HCT116 (cell line): ENCODE results near the gene SGSM2. TPM values are rescaled to one million over a fixed set of nuclear protein-coding genes. Genes with fewer than 3 reads are reported as not detected.

Source experiments
- ATAC-seq: fragments of 200-7000 bp; cut with Tn5 transposase; 2 replicates; pipeline ENCODE4 v1.9.1; 2020; ENCODE audit warnings: mild to moderate bottlenecking, moderate library complexity
- BruUV-seq: library from RNA; stranded (reverse); fragments of 400-500 nt; replicated peaks from 2 replicates; lab custom pipeline; 2021; lab: Mats Ljungman, UMichigan
- CTCF ChIA-PET: fragments of 300-600 bp; sonication (Branson Sonifier 250); formaldehyde crosslinking; loops from one replicate; lab custom pipeline; 2021; ENCODE audit warnings: antibody characterized with exemption; lab: Charles Lee
- POLR2A ChIA-PET: fragments of 300-600, 350-600 bp; sonication (Branson Sonifier 250); formaldehyde crosslinking; loops from one replicate; lab custom pipeline; 2021; ENCODE audit warnings: antibody characterized with exemption; lab: Charles Lee
- RAD21 ChIA-PET, 2 experiments: fragments of 300-600 bp; sonication (Branson Sonifier 250); formaldehyde crosslinking; loops; one replicate each; lab custom pipeline; 2023; ENCODE audit warnings: low total read pairs in 2 of 2; ENCODE audit not compliant: uncharacterized antibody in 2 of 2, unreplicated experiment in 2 of 2, low non-redundant PET in 1 of 2; lab: Charles Lee
- DNase-seq: peaks from one replicate; pipeline ENCODE4 v3.0.0-alpha.2; 2010; ENCODE audit warnings: low read depth, low spot score
- H2AFZ ChIP-seq: fragments of 200-600 bp; shearing (Covaris generic), sonication (generic); 2 replicates; pipeline ENCODE4 v1.6.1; 2017; ENCODE audit warnings: low read depth, mixed run types, mixed read lengths, antibody characterized with exemption, low read length; ENCODE audit not compliant: poor library complexity, severe bottlenecking
- H3K27ac ChIP-seq: 2 replicates; pipeline ENCODE4 v1.5.1; 2012; ENCODE audit warnings: low read depth, low read length
- H3K27me3 ChIP-seq: fragments of 200-600 bp; sonication (generic); 2 replicates; pipeline ENCODE4 v1.6.1; 2016; ENCODE audit warnings: mixed run types, low read length, mixed read lengths; ENCODE audit not compliant: insufficient read depth
- H3K36me3 ChIP-seq, 2 experiments: fragments of 200-500 bp in 1 of 2; fragments of 200-600 bp in 1 of 2; sonication (Bioruptor generic) in 1 of 2; sonication (generic) in 1 of 2; 2 replicates each; pipeline versions ENCODE4 v1.5.1 to v1.6.1; 2014 to 2016; ENCODE audit warnings: low read length in 2 of 2, inconsistent platforms in 1 of 2, mixed read lengths in 1 of 2, mixed run types in 1 of 2; ENCODE audit not compliant: insufficient read depth in 2 of 2, control insufficient read depth in 1 of 2
- H3K4me1 ChIP-seq, 2 experiments: fragments of 200-600 bp in 1 of 2; sonication (generic) in 1 of 2; 2 replicates each; pipeline versions ENCODE4 v1.5.1 to v1.6.1; 2012 to 2017; ENCODE audit warnings: low read length in 2 of 2, inconsistent platforms in 1 of 2, mild to moderate bottlenecking in 1 of 2, mixed read lengths in 1 of 2, mixed run types in 1 of 2, moderate library complexity in 1 of 2; ENCODE audit not compliant: insufficient read depth in 2 of 2, control insufficient read depth in 1 of 2
- H3K4me2 ChIP-seq: fragments of 200-600 bp; sonication (generic); 2 replicates; pipeline ENCODE4 v1.6.1; 2017; ENCODE audit warnings: mixed run types, low read length, mixed read lengths
- H3K4me3 ChIP-seq, 2 experiments: fragments of 200-600 bp in 1 of 2; sonication (generic) in 1 of 2; replicated peaks in 1 of 2; 2 replicates each; pipeline ENCODE4 v1.5.1; 2011 to 2016; ENCODE audit warnings: low read length in 2 of 2, control low read depth in 1 of 2, low read depth in 1 of 2, mild to moderate bottlenecking in 1 of 2, mixed read lengths in 1 of 2, mixed run types in 1 of 2
- H3K79me2 ChIP-seq: fragments of 200-600 bp; sonication (generic); 2 replicates; pipeline ENCODE4 v1.6.1; 2017; ENCODE audit warnings: mild to moderate bottlenecking, mixed run types, low read length, moderate library complexity, mixed read lengths; ENCODE audit not compliant: insufficient read depth
- H3K9ac ChIP-seq: fragments of 200-600 bp; sonication (generic); 2 replicates; pipeline ENCODE4 v1.6.1; 2016; ENCODE audit warnings: low read length, mixed read lengths
- H3K9me2 ChIP-seq: fragments of 200-600 bp; sonication (generic), shearing (Covaris generic); 2 replicates; pipeline ENCODE4 v1.6.1; 2017; ENCODE audit warnings: mixed run types, mild to moderate bottlenecking, moderate library complexity; ENCODE audit not compliant: insufficient read depth
- H3K9me3 ChIP-seq, 2 experiments: fragments of 200-500 bp in 1 of 2; fragments of 200-600 bp in 1 of 2; sonication (Bioruptor generic) in 1 of 2; sonication (generic) in 1 of 2; 2 replicates each; pipeline ENCODE4 v1.6.1; 2014 to 2017; ENCODE audit warnings: low read length in 2 of 2, mixed read lengths in 2 of 2, inconsistent platforms in 1 of 2, low read depth in 1 of 2, mild to moderate bottlenecking in 1 of 2, mixed run types in 1 of 2, moderate library complexity in 1 of 2; ENCODE audit not compliant: control insufficient read depth in 1 of 2, insufficient read depth in 1 of 2
- H4K20me1 ChIP-seq: fragments of 200-600 bp; sonication (generic), shearing (Covaris generic); 2 replicates; pipeline ENCODE4 v1.6.1; 2017; ENCODE audit warnings: mixed run types, mild to moderate bottlenecking, moderate library complexity; ENCODE audit not compliant: insufficient read depth
- EGR1 ChIP-seq: IDR thresholded peaks from 2 replicates; pipeline ENCODE4 v1.6.1; 2012; ENCODE audit warnings: low read depth
- EZH2phosphoT487 ChIP-seq: fragments of 200-600 bp; IDR thresholded peaks from 2 replicates; pipeline ENCODE4 v1.6.1; 2018; ENCODE audit warnings: antibody characterized with exemption, borderline replicate concordance
- POLR2A ChIP-seq: IDR thresholded peaks from 2 replicates; pipeline ENCODE4 v1.7.0; 2011; ENCODE audit warnings: borderline replicate concordance; ENCODE audit not compliant: insufficient read depth, insufficient read length; ENCODE audit errors: extremely low read depth
- POLR2AphosphoS5 ChIP-seq: IDR thresholded peaks from 2 replicates; pipeline ENCODE4 v1.6.1; 2011; ENCODE audit warnings: mild to moderate bottlenecking, low read depth, low read length, moderate library complexity
- SP1 ChIP-seq: IDR thresholded peaks from 2 replicates; pipeline ENCODE4 v1.6.1; 2012; ENCODE audit warnings: low read depth
- intact Hi-C: fragments of 100-400 bp; cut with micrococcal nuclease; formaldehyde crosslinking; loops from 2 replicates; pipeline ENCODE4 v1.10.0; 2022
- total RNA-seq: library from RNA; stranded (reverse); gene quantifications from one replicate; pipeline ENCODE4 v1.2.1, GENCODE V29; 2021; ENCODE audit not compliant: unreplicated experiment
- TF ChIP-seq, protein P1 (sequence below), 3 experiments: fragments of 200-600 bp in 1 of 3; sonication (generic) in 1 of 3; IDR thresholded peaks in 2 of 3; conservative IDR thresholded peaks in 1 of 3; 2 replicates each; pipeline ENCODE4 v1.5.1; 2012 to 2017; ENCODE audit warnings: low read depth in 2 of 3, low read length in 2 of 3, antibody characterized with exemption in 1 of 3, borderline replicate concordance in 1 of 3, control low read depth in 1 of 3, mild to moderate bottlenecking in 1 of 3, mixed read lengths in 1 of 3, mixed run types in 1 of 3, moderate library complexity in 1 of 3; ENCODE audit not compliant: insufficient read depth in 1 of 3

SGSM2 gene
- total RNA-seq, 1 experiment from 2014 or later, result 68.1 TPM

DNA sequence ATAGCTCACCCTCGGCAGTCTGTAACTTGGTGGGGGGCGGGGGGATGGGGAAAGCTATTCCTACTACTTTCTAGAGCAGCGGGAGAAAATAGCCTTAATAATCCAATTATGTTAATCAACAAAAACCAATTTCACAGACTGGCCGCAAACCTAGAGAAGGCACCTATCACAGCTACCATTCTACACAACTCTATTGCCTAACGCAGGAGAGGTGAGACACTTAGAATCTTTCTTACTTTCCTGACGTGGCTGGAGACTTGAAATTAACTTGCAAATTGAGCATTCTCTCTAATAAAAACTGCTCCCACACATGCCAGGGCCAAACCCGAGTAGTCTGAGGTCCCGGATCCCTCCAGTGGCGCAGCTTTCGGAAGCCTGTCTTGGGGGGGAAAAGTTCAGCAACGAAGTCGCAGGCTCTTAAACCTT lies 34.5 kb upstream of the SGSM2 start:
- Histone ChIP-seq H3K36me3 (peaks cover 8 to 17% of the 10 kb centered on the region in 2 experiments; a peak in 3 of 4 replicates), H3K9me2 (no peaks in the 10 kb centered on the region), H3K79me2 (peaks cover 53% of the 10 kb centered on the region), H3K9me3 (no peaks in the 10 kb centered on the region), H3K4me2 (peak overlapping the region; percentile 77), H3K27me3 (no peaks in the 10 kb centered on the region), H3K27ac (peak overlapping the region; percentile 92), H3K9ac (peak overlapping the region; percentile 92), H4K20me1 (no peaks in the 10 kb centered on the region), H3K4me3 (peak overlapping the region; percentile 91 to 99), H2AFZ (no peak overlapping the region), H3K4me1 (peaks cover 7 to 15% of the 10 kb centered on the region in 2 experiments; a peak in 2 of 4 replicates)
- peak; percentile 3 for ATAC-seq
- BruUV-seq, result TSS peak; percentile 49
- ChIA-PET POLR2A (interaction anchor here (0.9 to 1.3 kb wide), 2 partner anchors 9 to 20 kb away, joined by 3 to 4 read pairs; no protein-coding TSS in a partner anchor), CTCF (no interaction called here), RAD21 (no interaction called here)
- intact Hi-C loops, result no loop called here
- TF ChIP-seq SP1 (no peak), POLR2AphosphoS5 (no peak), POLR2A (no peak), EZH2phosphoT487 (no peak), EGR1 (no peak)
- TF ChIP-seq, protein P1, sequence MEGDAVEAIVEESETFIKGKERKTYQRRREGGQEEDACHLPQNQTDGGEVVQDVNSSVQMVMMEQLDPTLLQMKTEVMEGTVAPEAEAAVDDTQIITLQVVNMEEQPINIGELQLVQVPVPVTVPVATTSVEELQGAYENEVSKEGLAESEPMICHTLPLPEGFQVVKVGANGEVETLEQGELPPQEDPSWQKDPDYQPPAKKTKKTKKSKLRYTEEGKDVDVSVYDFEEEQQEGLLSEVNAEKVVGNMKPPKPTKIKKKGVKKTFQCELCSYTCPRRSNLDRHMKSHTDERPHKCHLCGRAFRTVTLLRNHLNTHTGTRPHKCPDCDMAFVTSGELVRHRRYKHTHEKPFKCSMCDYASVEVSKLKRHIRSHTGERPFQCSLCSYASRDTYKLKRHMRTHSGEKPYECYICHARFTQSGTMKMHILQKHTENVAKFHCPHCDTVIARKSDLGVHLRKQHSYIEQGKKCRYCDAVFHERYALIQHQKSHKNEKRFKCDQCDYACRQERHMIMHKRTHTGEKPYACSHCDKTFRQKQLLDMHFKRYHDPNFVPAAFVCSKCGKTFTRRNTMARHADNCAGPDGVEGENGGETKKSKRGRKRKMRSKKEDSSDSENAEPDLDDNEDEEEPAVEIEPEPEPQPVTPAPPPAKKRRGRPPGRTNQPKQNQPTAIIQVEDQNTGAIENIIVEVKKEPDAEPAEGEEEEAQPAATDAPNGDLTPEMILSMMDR (IDR thresholded peaks at IDR 0.05 in 2 of 3, conservative IDR thresholded peaks at IDR 0.05 in 1 of 3; ENCODE audit: borderline replicate concordance in 1 of 3, insufficient read depth in 1 of 3, low read depth in 2 of 3, low read length in 2 of 3), result no peak
- no peak for DNase-seq
